MM.1S (cell line): ENCODE results near the gene LDLRAD4.

Source experiments
- EZH2 ChIP-seq: fragments of 300-600 bp; sonication (generic); optimal IDR thresholded peaks from 2 replicates; pipeline ENCODE3; 2017; ENCODE audit warnings: low read depth, mild to moderate bottlenecking, antibody characterized with exemption, low read length, mixed read lengths
- EZH2phosphoT487 ChIP-seq: fragments of 300-600 bp; sonication (generic); IDR thresholded peaks from 2 replicates; pipeline ENCODE4 v1.6.1; 2018; ENCODE audit warnings: antibody characterized with exemption, low read length
- TF ChIP-seq, protein P1 (sequence below): fragments of 300-600 bp; sonication (generic); IDR thresholded peaks from 2 replicates; pipeline ENCODE4 v1.5.1; 2016; ENCODE audit warnings: antibody characterized with exemption, low read length, mixed read lengths

DNA sequence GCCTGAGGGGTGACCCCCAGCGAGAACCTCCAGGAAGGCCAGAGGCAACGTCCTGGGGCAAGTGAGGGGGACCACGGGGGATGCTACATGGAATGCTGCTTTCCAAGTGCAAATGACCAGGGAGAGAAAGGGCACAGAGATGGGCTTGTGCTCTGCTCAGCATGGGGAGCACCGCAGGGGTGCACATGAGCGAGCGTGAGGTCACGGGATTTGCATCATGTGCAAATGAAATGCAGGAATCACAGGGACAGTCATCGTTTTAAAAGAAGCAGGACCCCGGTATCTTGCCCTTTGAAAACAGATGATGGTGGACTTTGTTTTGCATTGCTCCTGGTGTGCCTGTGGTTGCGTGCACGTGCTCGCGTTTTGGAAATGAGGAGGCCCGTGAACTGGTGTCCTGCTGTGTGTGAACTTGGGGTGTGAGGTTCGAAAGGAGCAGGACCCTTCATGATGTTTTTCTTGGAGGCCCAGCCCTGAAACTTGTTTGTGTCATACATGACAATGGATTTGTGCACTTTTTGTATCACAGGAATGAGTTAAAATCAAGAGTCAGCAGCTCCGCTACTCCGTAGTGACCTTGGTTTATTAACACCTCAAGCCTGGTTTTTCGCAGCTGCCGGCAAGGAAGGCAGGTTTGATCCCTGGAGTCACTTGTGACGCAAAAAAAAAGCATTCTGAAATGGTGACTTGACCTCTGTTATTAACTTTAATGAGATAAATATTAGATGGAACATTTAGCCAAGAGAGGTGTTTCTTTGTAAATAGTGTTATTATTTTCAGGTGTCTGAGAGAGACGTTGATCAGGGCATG, 234.5 kb downstream of the LDLRAD4 start:
- TF ChIP-seq, protein P1, sequence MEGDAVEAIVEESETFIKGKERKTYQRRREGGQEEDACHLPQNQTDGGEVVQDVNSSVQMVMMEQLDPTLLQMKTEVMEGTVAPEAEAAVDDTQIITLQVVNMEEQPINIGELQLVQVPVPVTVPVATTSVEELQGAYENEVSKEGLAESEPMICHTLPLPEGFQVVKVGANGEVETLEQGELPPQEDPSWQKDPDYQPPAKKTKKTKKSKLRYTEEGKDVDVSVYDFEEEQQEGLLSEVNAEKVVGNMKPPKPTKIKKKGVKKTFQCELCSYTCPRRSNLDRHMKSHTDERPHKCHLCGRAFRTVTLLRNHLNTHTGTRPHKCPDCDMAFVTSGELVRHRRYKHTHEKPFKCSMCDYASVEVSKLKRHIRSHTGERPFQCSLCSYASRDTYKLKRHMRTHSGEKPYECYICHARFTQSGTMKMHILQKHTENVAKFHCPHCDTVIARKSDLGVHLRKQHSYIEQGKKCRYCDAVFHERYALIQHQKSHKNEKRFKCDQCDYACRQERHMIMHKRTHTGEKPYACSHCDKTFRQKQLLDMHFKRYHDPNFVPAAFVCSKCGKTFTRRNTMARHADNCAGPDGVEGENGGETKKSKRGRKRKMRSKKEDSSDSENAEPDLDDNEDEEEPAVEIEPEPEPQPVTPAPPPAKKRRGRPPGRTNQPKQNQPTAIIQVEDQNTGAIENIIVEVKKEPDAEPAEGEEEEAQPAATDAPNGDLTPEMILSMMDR, result no peak
- TF ChIP-seq EZH2 (no peak), EZH2phosphoT487 (no peak)
